IMR-90 (cell line): ENCODE data around the gene XPO4. TPM values are rescaled to one million over a fixed set of nuclear protein-coding genes. Genes with fewer than 3 reads are reported as not detected.

Experiments
- ATAC-seq: fragments of 200-7000 bp; cut with Tn5 transposase; 2 replicates; pipeline ENCODE4 v1.9.1; 2020; ENCODE audit warnings: low read depth, mild to moderate bottlenecking, moderate library complexity
- BruUV-seq: library from RNA; stranded (reverse); fragments of 400-500 nt; replicated peaks from 2 replicates; lab custom pipeline; 2021; lab: Mats Ljungman, UMichigan
- CTCF ChIA-PET: fragments of 300-600 bp; formaldehyde crosslinking; extraction: SDS; loops from one replicate; lab custom pipeline; 2021; ENCODE audit warnings: antibody characterized with exemption; lab: Yijun Ruan, JAX
- POLR2A ChIA-PET: fragments of 300-600 bp; sonication (Branson Sonifier 250); formaldehyde crosslinking; loops from one replicate; lab custom pipeline; 2022; ENCODE audit warnings: antibody characterized with exemption; ENCODE audit not compliant: unreplicated experiment; lab: Charles Lee
- DNase-seq: peaks from one replicate; pipeline ENCODE4 v3.0.0; 2013
- H2AFZ ChIP-seq: replicated peaks from 2 replicates; pipeline ENCODE3; 2013; ENCODE audit warnings: low read length, mild to moderate bottlenecking; ENCODE audit not compliant: poor library complexity
- H2AK5ac ChIP-seq: 2 replicates; pipeline ENCODE4 v1.6.1; 2013; ENCODE audit warnings: low read depth, low read length, inconsistent platforms
- H2AK9ac ChIP-seq: replicated peaks from 2 replicates; pipeline ENCODE3; 2013; ENCODE audit warnings: mild to moderate bottlenecking, low read depth, low read length, moderate library complexity; ENCODE audit not compliant: poor library complexity
- H2BK120ac ChIP-seq: 2 replicates; pipeline ENCODE4 v1.6.1; 2013; ENCODE audit warnings: low read depth, low read length, inconsistent platforms
- H2BK15ac ChIP-seq: 3 replicates; pipeline ENCODE4 v1.6.1; 2013; ENCODE audit warnings: low read depth, low read length, inconsistent platforms
- H2BK20ac ChIP-seq: 2 replicates; pipeline ENCODE4 v1.6.1; 2013; ENCODE audit warnings: low read depth, mild to moderate bottlenecking, inconsistent platforms, low read length, moderate library complexity
- H2BK5ac ChIP-seq: 2 replicates; pipeline ENCODE4 v1.6.1; 2013; ENCODE audit warnings: mild to moderate bottlenecking, low read depth, low read length, inconsistent platforms; ENCODE audit not compliant: poor library complexity, severe bottlenecking
- H3K14ac ChIP-seq: replicated peaks from 2 replicates; pipeline ENCODE4 v1.6.1; 2013; ENCODE audit warnings: low read depth, low read length, inconsistent platforms
- H3K18ac ChIP-seq: 2 replicates; pipeline ENCODE4 v1.6.1; 2013; ENCODE audit warnings: low read depth, low read length, control low read depth
- H3K23ac ChIP-seq: 2 replicates; pipeline ENCODE4 v1.6.1; 2013; ENCODE audit warnings: low read depth, low read length, inconsistent platforms
- H3K27ac ChIP-seq: 2 replicates; pipeline ENCODE4 v1.5.1; 2013; ENCODE audit warnings: mild to moderate bottlenecking, control low read depth, low read length; ENCODE audit not compliant: insufficient read depth
- H3K27me3 ChIP-seq: 2 replicates; pipeline ENCODE4 v1.6.1; 2013; ENCODE audit warnings: low read length; ENCODE audit not compliant: control insufficient read depth, insufficient read depth
- H3K36me3 ChIP-seq: 2 replicates; pipeline ENCODE4 v1.6.1; 2013; ENCODE audit warnings: low read length, mixed read lengths; ENCODE audit not compliant: control insufficient read depth, insufficient read depth
- H3K4ac ChIP-seq: 2 replicates; pipeline ENCODE4 v1.6.1; 2013; ENCODE audit warnings: low read depth, low read length, inconsistent platforms
- H3K4me1 ChIP-seq: 2 replicates; pipeline ENCODE4 v1.6.1; 2013; ENCODE audit warnings: low read length, mixed read lengths; ENCODE audit not compliant: control insufficient read depth, insufficient read depth
- H3K4me2 ChIP-seq: 2 replicates; pipeline ENCODE4 v1.6.1; 2013; ENCODE audit warnings: low read depth, mild to moderate bottlenecking, control low read depth, low read length, moderate library complexity
- H3K4me3 ChIP-seq: 2 replicates; pipeline ENCODE4 v1.5.1; 2013; ENCODE audit warnings: low read depth, mild to moderate bottlenecking, control low read depth, low read length, moderate library complexity; ENCODE audit not compliant: insufficient read depth
- H3K56ac ChIP-seq: 2 replicates; pipeline ENCODE4 v1.6.1; 2013; ENCODE audit warnings: low read length, inconsistent platforms; ENCODE audit not compliant: insufficient read depth; ENCODE audit errors: extremely low read depth
- H3K79me1 ChIP-seq, 2 experiments: 2 replicates each; pipeline ENCODE4 v1.6.1; 2013; ENCODE audit warnings: low read length in 2 of 2, inconsistent platforms in 1 of 2, low read depth in 1 of 2
- H3K9ac ChIP-seq: 2 replicates; pipeline ENCODE4 v1.6.1; 2013; ENCODE audit warnings: low read depth, low read length, control low read depth
- H3K9me1 ChIP-seq: 2 replicates; pipeline ENCODE4 v1.6.1; 2013; ENCODE audit warnings: low read length, inconsistent platforms; ENCODE audit not compliant: insufficient read depth
- H3K9me3 ChIP-seq: 2 replicates; pipeline ENCODE4 v1.6.1; 2013; ENCODE audit warnings: low read length; ENCODE audit not compliant: control insufficient read depth, insufficient read depth
- H4K20me1 ChIP-seq: 2 replicates; pipeline ENCODE4 v1.6.1; 2013; ENCODE audit warnings: low read length, inconsistent platforms; ENCODE audit not compliant: insufficient read depth
- H4K5ac ChIP-seq: 2 replicates; pipeline ENCODE4 v1.6.1; 2013; ENCODE audit warnings: mild to moderate bottlenecking, low read depth, low read length, control low read depth
- H4K8ac ChIP-seq, 2 experiments: 2 replicates each; pipeline ENCODE4 v1.6.1; 2013; ENCODE audit warnings: low read depth in 2 of 2, low read length in 2 of 2, control low read depth in 1 of 2, inconsistent platforms in 1 of 2
- H4K91ac ChIP-seq: 2 replicates; pipeline ENCODE4 v1.6.1; 2013; ENCODE audit warnings: low read depth, low read length, inconsistent platforms; ENCODE audit not compliant: insufficient read depth
- BHLHE40 ChIP-seq: fragments of 150-350 bp; IDR thresholded peaks from 2 replicates; pipeline ENCODE4 v1.6.1; 2016; ENCODE audit warnings: mild to moderate bottlenecking, low read depth, low read length
- CTCF ChIP-seq: conservative IDR thresholded peaks from 2 replicates; pipeline ENCODE4 v1.5.1; 2012; ENCODE audit warnings: mild to moderate bottlenecking, low read depth, low read length, improper control_type of control experiment
- ELK1 ChIP-seq: fragments of 150-350 bp; IDR thresholded peaks from 2 replicates; pipeline ENCODE4 v1.6.1; 2016; ENCODE audit warnings: low read depth, mild to moderate bottlenecking, low read length, moderate library complexity, borderline replicate concordance
- NFE2L2 ChIP-seq: fragments of 150-350 bp; IDR thresholded peaks from 2 replicates; pipeline ENCODE4 v1.6.1; 2016; ENCODE audit warnings: low read depth, mild to moderate bottlenecking, low read length
- POLR2A ChIP-seq: IDR thresholded peaks from 2 replicates; pipeline ENCODE4 v1.6.1; 2012; ENCODE audit warnings: mild to moderate bottlenecking, low read depth, low read length
- RAD21 ChIP-seq: IDR thresholded peaks from 2 replicates; pipeline ENCODE4 v1.6.1; 2012; ENCODE audit warnings: low read length, improper control_type of control experiment
- RCOR1 ChIP-seq: IDR thresholded peaks from 2 replicates; pipeline ENCODE4 v1.6.1; 2012; ENCODE audit warnings: mild to moderate bottlenecking, low read length, improper control_type of control experiment; ENCODE audit not compliant: insufficient replicate concordance
- WGBS, 2 experiments: methylation state at CpG; one replicate each; pipeline versions ENCODE4 v1.1.5 to v1.1.7; 2013; ENCODE audit warnings: missing lambda C conversion rate in 2 of 2; ENCODE audit not compliant: insufficient read length in 1 of 2; ENCODE audit errors: extremely low coverage in 2 of 2; 5-methylcytosine and 5-hydroxymethylcytosine counted together
- dilution Hi-C: fragments of 300-500 bp; cut with HindIII; formaldehyde crosslinking; loops from one replicate; pipeline ENCODE4 v1.14.3; 2018; ENCODE audit warnings: low sequenced_read_pairs; ENCODE audit not compliant: unreplicated experiment
- in situ Hi-C: fragments of 300-500 bp; cut with MboI; formaldehyde crosslinking; loops from 3 replicates; pipeline ENCODE4 v1.14.3; 2019; ENCODE audit warnings: low sequenced_read_pairs, inconsistent platforms, mixed read lengths
- intact Hi-C: fragments of 100-400 bp; cut with micrococcal nuclease; formaldehyde crosslinking; loops from 2 replicates; pipeline ENCODE4 v1.10.0; 2022
- polyA plus RNA-seq, 3 experiments: library from polyadenylated mRNA; depleted of rRNA; stranded (reverse); fragments of >200 nt; gene quantifications; 2 replicates each; pipeline ENCODE4 v1.2.3, GENCODE V29; 2012; ENCODE audit warnings: low replicate concordance in 1 of 3
- total RNA-seq: library from RNA; depleted of rRNA; stranded (reverse); fragments of >200 nt; gene quantifications from 2 replicates; pipeline ENCODE4 v1.2.3, GENCODE V29; 2012

The XPO4 gene
- total and polyA plus RNA-seq, 2 of the 4 experiments (the other 2 are of a cell fraction): 5.0 to 21.1 TPM

GRCh38 chr13:20767309-20767943, 135.1 kb downstream of the XPO4 start:
- Histone ChIP-seq H2BK15ac (no peak overlapping the region), H3K56ac (no peak overlapping the region), H2BK20ac (no peak overlapping the region), H2AK9ac (no peak overlapping the region), H3K9me1 (no peaks in the 10 kb centered on the region; the same call in 1 of the 2 replicates), H2BK120ac (no peak overlapping the region), H3K9ac (no peak overlapping the region), H4K91ac (no peak overlapping the region), H4K5ac (no peak overlapping the region), H4K8ac (no peak overlapping the region), H2AFZ (no peak overlapping the region), H2AK5ac (no peak overlapping the region), H3K27me3 (no peaks in the 10 kb centered on the region), H2BK5ac (no peak overlapping the region), H3K18ac (no peak overlapping the region), H4K20me1 (no peaks in the 10 kb centered on the region), H3K79me1 (peaks cover 7 to 8% of the 10 kb centered on the region in 2 experiments), H3K14ac (no peak overlapping the region), H3K36me3 (peaks cover 2% of the 10 kb centered on the region; the same call in 1 of the 2 replicates), H3K4me3 (no peak overlapping the region), H3K9me3 (no peaks in the 10 kb centered on the region), H3K4me1 (peaks cover under 1% of the 10 kb centered on the region; the same call in 1 of the 2 replicates), H3K27ac (no peak overlapping the region), H3K4ac (no peak overlapping the region), H3K4me2 (no peak overlapping the region), H3K23ac (no peak overlapping the region)
- POLR2A ChIA-PET: no interaction called here
- DNase-seq (no peak), ATAC-seq (no peak)
- in situ Hi-C loops (no loop called here), dilution Hi-C loops (no loop called here), intact Hi-C loops (no loop called here)
- BruUV-seq: no TSS peak
- WGBS, 2 experiments: no CpG with 5 or more reads among the region's 2 CpGs
- CTCF ChIA-PET: no interaction called here
- no peak for TF ChIP-seq CTCF
- TF ChIP-seq NFE2L2: no peak
- no peak for TF ChIP-seq RAD21
- TF ChIP-seq BHLHE40: no peak
- TF ChIP-seq POLR2A: no peak
- TF ChIP-seq ELK1: no peak
- no peak for TF ChIP-seq RCOR1
